H9 (cell line): Measurements from ENCODE around the gene HDC. TPM values are rescaled to one million over a fixed set of nuclear protein-coding genes. Genes with fewer than 3 reads are reported as not detected.

Experiments
- DNase-seq: peaks from one replicate; pipeline ENCODE4 v3.0.0-alpha.2; 2017
- H2AFZ ChIP-seq: one replicate; pipeline ENCODE4 v1.6.1; 2013; ENCODE audit warnings: mild to moderate bottlenecking, low read length, control low read depth, moderate library complexity
- H2AK5ac ChIP-seq: 2 replicates; pipeline ENCODE4 v1.6.1; 2013; ENCODE audit warnings: low read length, control low read depth, mixed read lengths; ENCODE audit not compliant: insufficient read length
- H2BK120ac ChIP-seq: one replicate; pipeline ENCODE4 v1.6.1; 2013; ENCODE audit warnings: low read depth, mild to moderate bottlenecking, low read length, control low read depth, inconsistent platforms; ENCODE audit not compliant: poor library complexity, severe bottlenecking
- H2BK12ac ChIP-seq: 2 replicates; pipeline ENCODE4 v1.6.1; 2013; ENCODE audit warnings: low read length, control low read depth, mixed read lengths, low read depth; ENCODE audit not compliant: insufficient read length
- H2BK15ac ChIP-seq: 2 replicates; pipeline ENCODE4 v1.6.1; 2013; ENCODE audit warnings: low read depth, low read length, control low read depth
- H2BK20ac ChIP-seq: one replicate; pipeline ENCODE4 v1.6.1; 2013; ENCODE audit warnings: low read depth, mild to moderate bottlenecking, low read length, control low read depth, inconsistent platforms; ENCODE audit not compliant: poor library complexity, severe bottlenecking
- H2BK5ac ChIP-seq: 2 replicates; pipeline ENCODE4 v1.6.1; 2013; ENCODE audit warnings: low read length, control low read depth, mixed read lengths; ENCODE audit not compliant: insufficient read length
- H3K14ac ChIP-seq: 2 replicates; pipeline ENCODE4 v1.6.1; 2013; ENCODE audit warnings: low read length, control low read depth; ENCODE audit not compliant: insufficient read depth
- H3K18ac ChIP-seq: 2 replicates; pipeline ENCODE4 v1.6.1; 2013; ENCODE audit warnings: low read depth, mild to moderate bottlenecking, mixed read lengths, low read length, control low read depth; ENCODE audit not compliant: insufficient read length
- H3K23ac ChIP-seq: 2 replicates; pipeline ENCODE4 v1.6.1; 2013; ENCODE audit warnings: low read length, control low read depth, mixed read lengths, low read depth; ENCODE audit not compliant: insufficient read length
- H3K23me2 ChIP-seq: 2 replicates; pipeline ENCODE4 v1.6.1; 2013; ENCODE audit warnings: low read depth, mild to moderate bottlenecking, mixed read lengths, low read length, control low read depth; ENCODE audit not compliant: insufficient read length, poor library complexity, severe bottlenecking
- H3K27ac ChIP-seq: 2 replicates; pipeline ENCODE4 v1.5.1; 2013; ENCODE audit warnings: low read length, control low read depth, mixed read lengths, low read depth; ENCODE audit not compliant: insufficient read length
- H3K27me3 ChIP-seq: 2 replicates; pipeline ENCODE4 v1.6.1; 2013; ENCODE audit warnings: low read length, control low read depth, inconsistent platforms; ENCODE audit not compliant: insufficient read depth
- H3K4ac ChIP-seq: 2 replicates; pipeline ENCODE4 v1.6.1; 2013; ENCODE audit warnings: low read depth, mild to moderate bottlenecking, control low read depth, inconsistent platforms, low read length, moderate library complexity
- H3K4me1 ChIP-seq: 2 replicates; pipeline ENCODE4 v1.6.1; 2013; ENCODE audit warnings: low read length, control low read depth, inconsistent platforms; ENCODE audit not compliant: insufficient read depth
- H3K4me2 ChIP-seq: 2 replicates; pipeline ENCODE4 v1.6.1; 2013; ENCODE audit warnings: low read length, control low read depth, mixed read lengths; ENCODE audit not compliant: insufficient read length, insufficient read depth
- H3K56ac ChIP-seq: 2 replicates; pipeline ENCODE4 v1.6.1; 2013; ENCODE audit warnings: low read depth, mild to moderate bottlenecking, mixed read lengths, low read length, control low read depth; ENCODE audit not compliant: insufficient read length
- H3K79me1 ChIP-seq: 2 replicates; pipeline ENCODE4 v1.6.1; 2013; ENCODE audit warnings: low read depth, mild to moderate bottlenecking, moderate library complexity, low read length, control low read depth, inconsistent platforms; ENCODE audit not compliant: insufficient read depth, poor library complexity, severe bottlenecking
- H3K79me2 ChIP-seq: 2 replicates; pipeline ENCODE4 v1.6.1; 2013; ENCODE audit warnings: low read length, control low read depth, inconsistent platforms; ENCODE audit not compliant: insufficient read depth
- H3K9ac ChIP-seq: 2 replicates; pipeline ENCODE4 v1.6.1; 2013; ENCODE audit warnings: low read length, control low read depth, mixed read lengths; ENCODE audit not compliant: insufficient read length; ENCODE audit errors: extremely low read depth
- H3K9me3 ChIP-seq: one replicate; pipeline ENCODE4 v1.6.1; 2013; ENCODE audit warnings: low read depth, low read length, inconsistent platforms; ENCODE audit not compliant: control insufficient read depth
- H3T11ph ChIP-seq: one replicate; pipeline ENCODE4 v1.6.1; 2013; ENCODE audit warnings: mild to moderate bottlenecking, low read length, control low read depth, inconsistent platforms
- H4K20me1 ChIP-seq: one replicate; pipeline ENCODE4 v1.6.1; 2013; ENCODE audit not compliant: control insufficient read depth, insufficient read length, insufficient read depth
- H4K5ac ChIP-seq: 2 replicates; pipeline ENCODE4 v1.6.1; 2013; ENCODE audit warnings: low read depth, mild to moderate bottlenecking, mixed read lengths, low read length, control low read depth; ENCODE audit not compliant: insufficient read length
- H4K8ac ChIP-seq: replicated peaks from 2 replicates; pipeline ENCODE4 v1.6.1; 2013; ENCODE audit warnings: low read length, control low read depth, mixed read lengths, low read depth; ENCODE audit not compliant: insufficient read length
- H4K91ac ChIP-seq: 2 replicates; pipeline ENCODE4 v1.6.1; 2013; ENCODE audit warnings: low read depth, mild to moderate bottlenecking, moderate library complexity, mixed read lengths, low read length, control low read depth; ENCODE audit not compliant: insufficient read length
- H3K27ac Mint-ChIP-seq, 3 experiments: 2 replicates in 2 of 3; 3 replicates in 1 of 3; pipeline ENCODE4 v1.8.0; 2020 to 2021; ENCODE audit warnings: mixed read lengths in 3 of 3, mild to moderate bottlenecking in 1 of 3, moderate library complexity in 1 of 3
- H3K27me3 Mint-ChIP-seq: 2 replicates; pipeline ENCODE4 v1.8.0; 2021; ENCODE audit warnings: low read depth, mild to moderate bottlenecking, moderate library complexity, mixed read lengths
- H3K36me3 Mint-ChIP-seq, 3 experiments: 2 replicates in 2 of 3; 3 replicates in 1 of 3; pipeline ENCODE4 v1.8.0; 2020 to 2021; ENCODE audit warnings: low read depth in 3 of 3, mixed read lengths in 3 of 3; ENCODE audit not compliant: insufficient read depth in 1 of 3
- H3K4me1 Mint-ChIP-seq, 2 experiments: 2 replicates each; pipeline ENCODE4 v1.8.0; 2020; ENCODE audit warnings: mixed read lengths in 2 of 2
- H3K4me3 Mint-ChIP-seq, 2 experiments: 2 replicates in 1 of 2; 3 replicates in 1 of 2; pipeline ENCODE4 v1.8.0; 2020 to 2021; ENCODE audit warnings: mild to moderate bottlenecking in 2 of 2, mixed read lengths in 2 of 2, moderate library complexity in 1 of 2
- H3K9me3 Mint-ChIP-seq, 2 experiments: 2 replicates in 1 of 2; 3 replicates in 1 of 2; pipeline ENCODE4 v1.8.0; 2020; ENCODE audit warnings: mild to moderate bottlenecking in 2 of 2, mixed read lengths in 2 of 2, moderate library complexity in 1 of 2
- CTCF ChIP-seq: fragments of 200-600 bp; sonication (generic); conservative IDR thresholded peaks from 3 replicates; pipeline ENCODE4 v1.8.0; 2021; ENCODE audit warnings: antibody characterized with exemption, mild to moderate bottlenecking
- WGBS: extraction: QIAGEN DNeasy Blood & Tissue Kit; methylation state at CpG from one replicate; pipeline ENCODE4 v1.1.7; 2013; ENCODE audit warnings: missing lambda C conversion rate, low lambda C conversion rate, mixed read lengths; ENCODE audit not compliant: insufficient read length; ENCODE audit errors: extremely low coverage; 5-methylcytosine and 5-hydroxymethylcytosine counted together
- total RNA-seq: library from RNA; stranded (reverse); gene quantifications from 2 replicates; pipeline ENCODE4 v1.2.1, GENCODE V29; 2021

Gene HDC
- total RNA-seq, 1 experiment from 2014 or later: not detected

- no peak overlapping the region for H2BK5ac ChIP-seq
- TF ChIP-seq CTCF: no peak
- no peak overlapping the region for H3K4me3 Mint-ChIP-seq
- no peak overlapping the region for H2AK5ac ChIP-seq
- no CpG with 5 or more reads among the region's 3 CpGs for WGBS
- H3K79me1 ChIP-seq: no peaks in the 10 kb centered on the region
- H3K9me3 ChIP-seq: no peaks in the 10 kb centered on the region
- no peaks in the 10 kb centered on the region for H3K79me2 ChIP-seq
- H3K18ac ChIP-seq: no peak overlapping the region
- H3K56ac ChIP-seq: no peak overlapping the region
- H3K14ac ChIP-seq: no peak overlapping the region
- H3K9me3 Mint-ChIP-seq: no peaks in the 10 kb centered on the region
- no peak overlapping the region for H3K23ac ChIP-seq
- H4K20me1 ChIP-seq: no peaks in the 10 kb centered on the region
- no peak overlapping the region for H3K27ac ChIP-seq
- H3K23me2 ChIP-seq: no peaks in the 10 kb centered on the region
- H4K5ac ChIP-seq: no peak overlapping the region
- H2BK15ac ChIP-seq: no peak overlapping the region
- no peak overlapping the region for H4K91ac ChIP-seq
- no peak overlapping the region for H3K9ac ChIP-seq
- no peaks in the 10 kb centered on the region for H3K4me1 ChIP-seq
- H3K4ac ChIP-seq: no peak overlapping the region
- no peaks in the 10 kb centered on the region for H3K4me1 Mint-ChIP-seq
- DNase-seq: no peak
- no peaks in the 10 kb centered on the region for H3K27me3 Mint-ChIP-seq
- H2BK12ac ChIP-seq: no peak overlapping the region
- no peaks in the 10 kb centered on the region; a peak in 2 of 7 replicates for H3K36me3 Mint-ChIP-seq
- H4K8ac ChIP-seq: no peak overlapping the region
- H2AFZ ChIP-seq: no peak overlapping the region
- H3K4me2 ChIP-seq: no peak overlapping the region
- no peaks in the 10 kb centered on the region for H3K27me3 ChIP-seq
- H2BK120ac ChIP-seq: no peak overlapping the region
- H3K27ac Mint-ChIP-seq: no peak overlapping the region
- no peak overlapping the region for H2BK20ac ChIP-seq
- H3T11ph ChIP-seq: no peak overlapping the region
Observed at GRCh38 chr15:50225938-50226337, 39.6 kb downstream of the HDC start.
